HG02642 (cell line): Measurements from ENCODE around the gene CCDC152.
"Not testable (repeated sequence)": the region's sequence is repeated elsewhere in the genome, so short reads cannot be mapped to it uniquely, and the experiment has no call there.

Experiments
- ATAC-seq: cut with Tn5 transposase; IDR thresholded peaks from one replicate; pipeline ENCODE4 v1.9.1; 2021; ENCODE audit warnings: mild to moderate bottlenecking; ENCODE audit not compliant: unreplicated experiment, poor library complexity

CCDC152 gene

GRCh38 chr5:42810834-42811590 lies 54.4 kb downstream of the CCDC152 start:
- no peak for ATAC-seq

GRCh38 chr5:42811591-42812446 lies 55.2 kb downstream of the CCDC152 start, which contains the start of gene SELENOP:
SELENOP (minus strand) TSS chr5:42811892; CDS start chr5:42808353, 3,539 bp downstream.
- no peak for ATAC-seq

- ATAC-seq: no peak
These were observed 56.0 kb downstream of the CCDC152 start for GRCh38 chr5:42812620-42813019.

GRCh38 chr5:42813533-42813932 lies 56.9 kb downstream of the CCDC152 start:
- ATAC-seq: no peak

DNA sequence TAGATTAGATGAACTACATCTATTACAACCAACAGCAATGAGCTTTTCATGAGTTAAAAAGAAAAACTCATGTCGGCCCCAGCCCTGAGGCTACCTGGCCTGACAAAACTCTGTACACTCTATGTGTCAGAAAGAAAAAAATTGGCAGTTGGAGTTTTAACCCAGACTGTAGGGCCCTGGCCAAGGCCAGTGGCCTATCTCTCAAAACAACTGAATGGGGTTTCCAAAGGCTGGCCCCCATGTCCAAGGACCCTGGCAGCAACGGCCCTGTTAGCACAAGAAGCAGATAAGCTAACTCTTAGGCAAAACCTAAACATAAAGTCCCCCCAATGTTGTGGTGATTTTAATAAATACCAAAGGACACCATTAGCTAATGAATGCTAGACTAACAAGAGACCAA lies 59.9 kb downstream of the CCDC152 start:
- not testable (repeated sequence) for ATAC-seq

- ATAC-seq: no peak
These were observed 63.1 kb downstream of the CCDC152 start for GRCh38 chr5:42819745-42820144.

GRCh38 chr5:42822548-42822947 lies 65.9 kb downstream of the CCDC152 start:
- no peak for ATAC-seq

GRCh38 chr5:42824347-42824976 lies 67.8 kb downstream of the CCDC152 start:
- ATAC-seq: no peak

GRCh38 chr5:42825422-42826148 lies 69.0 kb downstream of the CCDC152 start:
- ATAC-seq: no peak

DNA sequence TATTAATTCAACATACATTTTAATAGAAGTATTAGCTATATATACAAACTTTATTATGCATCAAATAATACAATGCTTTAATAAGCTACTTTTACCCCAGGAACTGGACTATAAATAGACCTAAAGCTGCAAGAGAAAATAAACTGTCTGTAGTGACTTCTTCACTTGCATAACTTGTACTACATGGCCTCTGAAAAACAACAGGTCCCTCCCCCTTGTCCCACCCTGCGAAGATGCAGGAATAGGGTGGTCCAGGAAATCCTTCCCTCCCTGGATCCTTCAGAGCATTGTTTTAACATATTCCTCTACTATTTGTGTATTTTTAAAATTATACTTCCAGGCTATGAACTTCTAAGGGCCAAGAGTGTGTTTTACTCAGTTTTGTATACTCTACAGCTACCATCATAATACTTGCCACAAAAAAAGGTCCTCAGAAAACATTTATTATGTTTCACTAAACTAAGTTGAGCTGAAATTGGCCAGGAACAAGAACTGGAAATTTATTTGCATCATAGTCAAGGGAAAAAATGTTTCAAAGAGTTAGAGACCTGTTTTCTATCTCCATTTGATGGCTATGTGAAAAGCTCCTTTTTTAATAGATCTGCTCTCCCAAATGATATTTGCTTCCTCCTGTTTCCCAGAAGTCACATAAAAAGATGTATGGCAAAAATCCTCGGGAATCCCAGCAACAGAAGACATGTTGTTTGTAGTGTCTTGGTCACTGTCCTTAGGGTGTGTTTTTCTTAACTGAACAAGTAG lies 70.3 kb downstream of the CCDC152 start:
- no peak for ATAC-seq

DNA sequence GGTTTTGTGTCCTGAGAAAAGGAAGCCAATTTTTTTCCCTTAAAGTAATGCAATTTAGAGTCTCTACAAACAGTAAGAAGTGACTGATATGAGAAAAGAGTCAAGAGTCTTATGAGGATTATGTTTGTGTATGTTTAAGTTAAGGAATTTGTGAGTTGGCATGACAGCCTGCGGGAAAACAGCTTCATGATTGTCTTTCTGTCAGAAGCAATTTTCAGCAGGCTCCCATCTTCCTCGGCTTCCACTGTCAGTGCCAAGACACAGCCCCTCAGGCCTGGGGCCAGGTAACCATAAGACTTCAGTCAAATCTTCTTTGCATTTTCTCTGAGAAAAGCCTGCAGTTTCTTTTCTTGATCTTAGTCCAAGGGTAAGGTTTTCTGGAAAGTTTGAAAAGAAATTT lies 72.1 kb downstream of the CCDC152 start:
- ATAC-seq: no peak

- no peak for ATAC-seq
These were observed 74.3 kb downstream of the CCDC152 start for GRCh38 chr5:42830924-42831323.

DNA sequence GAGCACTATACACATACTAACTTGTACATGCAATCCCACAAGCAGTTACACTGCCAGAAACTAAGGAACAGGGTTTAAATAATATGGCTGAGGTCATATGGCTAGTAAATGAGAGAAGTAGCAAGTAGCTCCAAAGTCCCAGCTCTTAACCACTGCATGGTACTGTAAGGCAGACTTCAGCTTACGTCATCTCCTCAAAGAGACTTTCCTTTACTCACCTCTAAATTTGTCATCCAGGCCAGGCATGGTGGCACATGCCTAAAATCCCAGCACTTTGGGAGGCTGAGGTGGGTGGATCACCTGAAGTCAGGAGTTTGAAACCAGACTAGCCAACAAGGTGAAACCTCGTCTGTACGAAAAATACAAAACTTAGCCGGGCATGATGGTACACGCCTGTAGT lies 75.4 kb downstream of the CCDC152 start:
- ATAC-seq: no peak

GRCh38 chr5:42836070-42836769 lies 79.6 kb downstream of the CCDC152 start:
- ATAC-seq: no peak

GRCh38 chr5:42837601-42838000 lies 81.0 kb downstream of the CCDC152 start:
- ATAC-seq: no peak

DNA sequence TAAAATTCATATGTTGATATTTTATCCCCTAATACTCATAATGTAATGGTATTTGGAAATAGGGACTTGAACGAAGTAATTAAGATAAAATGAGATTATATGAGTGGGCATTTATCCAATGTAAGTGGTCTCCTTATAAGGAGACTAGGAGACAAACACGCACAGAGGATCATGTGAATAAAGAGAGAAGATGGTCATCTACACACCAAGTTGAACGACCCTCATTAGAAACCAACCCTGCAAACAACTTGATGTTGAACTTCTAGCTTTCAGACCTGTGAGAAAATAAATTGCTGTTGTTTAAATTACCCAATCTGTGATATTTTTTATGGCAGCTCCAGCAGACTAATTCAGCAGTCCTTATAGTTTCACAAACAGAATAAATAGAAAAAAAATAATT lies 82.6 kb downstream of the CCDC152 start:
- ATAC-seq: no peak

DNA sequence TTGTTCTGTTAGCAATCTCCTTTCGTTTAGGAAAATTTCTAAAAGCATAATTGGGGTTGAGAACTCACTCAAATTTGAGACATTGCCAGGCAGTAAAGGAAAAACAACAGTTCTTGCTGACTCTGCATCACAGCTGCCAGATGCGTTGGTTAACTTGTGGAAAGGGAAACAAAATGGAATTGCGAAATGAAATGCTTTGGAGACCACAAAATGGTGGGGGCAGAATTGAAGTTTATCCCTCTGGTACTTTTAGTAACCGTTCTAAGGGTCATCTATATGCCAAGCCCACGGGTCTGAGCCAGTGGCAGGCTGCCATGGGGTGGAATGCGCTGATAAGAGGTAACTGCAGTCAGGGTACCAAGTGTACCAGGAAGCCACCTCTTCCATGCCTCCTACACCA lies 83.7 kb downstream of the CCDC152 start:
- no peak for ATAC-seq

GRCh38 chr5:42840842-42841567 lies 84.4 kb downstream of the CCDC152 start:
- ATAC-seq: no peak
